Stomach (tissue), 9 donors: ENCODE measurements around the gene TENM4. TPM values are rescaled to one million over a fixed set of nuclear protein-coding genes. Genes with fewer than 3 reads are reported as not detected.
A peak's percentile ranks its signal among the peaks of the same experiment; 100 is the strongest.

Source experiments
- DNase-seq, 2 donors: peaks; one replicate each; pipeline versions ENCODE4 v3.0.0 to v3.0.0-alpha.2; 2013 to 2019
- H3K27ac ChIP-seq, 5 donors: fragments of 200-600 bp in 4 of 5; sonication (generic) in 4 of 5; one replicate each; pipeline ENCODE4 v1.5.1; 2013 to 2019; ENCODE audit warnings: mild to moderate bottlenecking in 1 of 5, moderate library complexity in 1 of 5
- H3K27me3 ChIP-seq, 3 donors: fragments of 200-600 bp; sonication (generic); one replicate each; pipeline ENCODE4 v1.5.1; 2017 to 2019; ENCODE audit warnings: mixed run types in 1 of 3
- H3K36me3 ChIP-seq, 4 donors: fragments of 200-600 bp; sonication (generic); 1 replicate in 3 of 4; 2 replicates in 1 of 4; pipeline ENCODE4 v1.5.1; 2016 to 2019
- H3K4me1 ChIP-seq, 4 donors: fragments of 200-600 bp; sonication (generic); one replicate each; pipeline ENCODE4 v1.5.1; 2016 to 2019
- H3K4me3 ChIP-seq, 4 donors: fragments of 200-600 bp; sonication (generic) in 3 of 4; one replicate each; pipeline ENCODE4 v1.5.1; 2016 to 2019; ENCODE audit warnings: mild to moderate bottlenecking in 1 of 4
- H3K9me3 ChIP-seq, 4 donors: fragments of 200-600 bp; sonication (generic); one replicate each; pipeline ENCODE4 v1.5.1; 2016 to 2019
- EP300 ChIP-seq: sonication (generic); formaldehyde crosslinking; IDR thresholded peaks from one replicate; pipeline ENCODE4 v1.6.1; 2017; ENCODE audit warnings: antibody characterized with exemption
- POLR2A ChIP-seq, 4 donors: fragments of 450-650 bp; IDR thresholded peaks; one replicate each; pipeline ENCODE4 v1.6.1; 2016; ENCODE audit warnings: antibody characterized with exemption in 4 of 4, control low read depth in 2 of 4, mild to moderate bottlenecking in 1 of 4, moderate library complexity in 1 of 4
- POLR2AphosphoS5 ChIP-seq, 3 donors: sonication (generic); formaldehyde crosslinking; IDR thresholded peaks; one replicate each; pipeline ENCODE4 v1.6.1; 2016; ENCODE audit warnings: antibody characterized with exemption in 3 of 3
- WGBS, 5 donors: extraction: QIAGEN DNeasy Blood & Tissue Kit in 3 of 5; methylation state at CpG; one replicate each; pipeline versions ENCODE4 v1.1.5 to v1.1.7; 2013 to 2018; 5-methylcytosine and 5-hydroxymethylcytosine counted together
- intact Hi-C: fragments of 100-400 bp; cut with DNase I; formaldehyde crosslinking; loops from one replicate; pipeline ENCODE4 v1.15.1; 2023; ENCODE audit warnings: low total_unique reads
- polyA plus RNA-seq, 3 donors: library from polyadenylated mRNA; stranded (reverse); fragments of 200-250 nt; gene quantifications; one replicate each; pipeline ENCODE4 v1.2.3, GENCODE V29; 2013
- total RNA-seq, 5 donors: library from RNA; depleted of rRNA; stranded (reverse); fragments of >200 nt; gene quantifications; one replicate each; pipeline versions ENCODE4 v1.1.0 to v1.2.3, GENCODE V29; 2014 to 2016
- TF ChIP-seq, protein P1 (sequence below), 7 experiments: fragments of 450-650 bp in 4 of 7; fragments of 200-600 bp in 3 of 7; sonication (generic) in 3 of 7; IDR thresholded peaks; one replicate each; pipeline ENCODE4 v1.5.1; 2016 to 2019; ENCODE audit warnings: antibody characterized with exemption in 7 of 7, control low read depth in 2 of 7, mild to moderate bottlenecking in 1 of 7
- donor health status: healthy with polysubstance abuse.
- donor health status: Bipolar disorder and iron deficiency.
- donor health status: healthy.

Gene TENM4
- total and polyA plus RNA-seq, 8 donors = 0.06 to 13.2 (median 0.87) TPM; not detected in 1

GRCh38 chr11:79321263-79321662 lies 119.6 kb downstream of the TENM4 start:
- no peak for TF ChIP-seq EP300
- TF ChIP-seq POLR2AphosphoS5 (IDR thresholded peaks at IDR 0.05) = no peak
- no peak for TF ChIP-seq POLR2A (IDR thresholded peaks at IDR 0.05)
- TF ChIP-seq, protein P1, sequence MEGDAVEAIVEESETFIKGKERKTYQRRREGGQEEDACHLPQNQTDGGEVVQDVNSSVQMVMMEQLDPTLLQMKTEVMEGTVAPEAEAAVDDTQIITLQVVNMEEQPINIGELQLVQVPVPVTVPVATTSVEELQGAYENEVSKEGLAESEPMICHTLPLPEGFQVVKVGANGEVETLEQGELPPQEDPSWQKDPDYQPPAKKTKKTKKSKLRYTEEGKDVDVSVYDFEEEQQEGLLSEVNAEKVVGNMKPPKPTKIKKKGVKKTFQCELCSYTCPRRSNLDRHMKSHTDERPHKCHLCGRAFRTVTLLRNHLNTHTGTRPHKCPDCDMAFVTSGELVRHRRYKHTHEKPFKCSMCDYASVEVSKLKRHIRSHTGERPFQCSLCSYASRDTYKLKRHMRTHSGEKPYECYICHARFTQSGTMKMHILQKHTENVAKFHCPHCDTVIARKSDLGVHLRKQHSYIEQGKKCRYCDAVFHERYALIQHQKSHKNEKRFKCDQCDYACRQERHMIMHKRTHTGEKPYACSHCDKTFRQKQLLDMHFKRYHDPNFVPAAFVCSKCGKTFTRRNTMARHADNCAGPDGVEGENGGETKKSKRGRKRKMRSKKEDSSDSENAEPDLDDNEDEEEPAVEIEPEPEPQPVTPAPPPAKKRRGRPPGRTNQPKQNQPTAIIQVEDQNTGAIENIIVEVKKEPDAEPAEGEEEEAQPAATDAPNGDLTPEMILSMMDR (IDR thresholded peaks at IDR 0.05) = no peak
- no peaks in the 10 kb centered on the region for H3K27me3 ChIP-seq
- intact Hi-C loops = no loop called here
- H3K9me3 ChIP-seq = no peaks in the 10 kb centered on the region
- 52 to 63% (median 62%) methylated on average over 6 of the region's 6 CpGs for WGBS, 5 donors
- no peaks in the 10 kb centered on the region for H3K4me1 ChIP-seq
- no peak overlapping the region for H3K4me3 ChIP-seq
- DNase-seq = no peak
- no peak overlapping the region for H3K27ac ChIP-seq
- H3K36me3 ChIP-seq = no peaks in the 10 kb centered on the region

DNA sequence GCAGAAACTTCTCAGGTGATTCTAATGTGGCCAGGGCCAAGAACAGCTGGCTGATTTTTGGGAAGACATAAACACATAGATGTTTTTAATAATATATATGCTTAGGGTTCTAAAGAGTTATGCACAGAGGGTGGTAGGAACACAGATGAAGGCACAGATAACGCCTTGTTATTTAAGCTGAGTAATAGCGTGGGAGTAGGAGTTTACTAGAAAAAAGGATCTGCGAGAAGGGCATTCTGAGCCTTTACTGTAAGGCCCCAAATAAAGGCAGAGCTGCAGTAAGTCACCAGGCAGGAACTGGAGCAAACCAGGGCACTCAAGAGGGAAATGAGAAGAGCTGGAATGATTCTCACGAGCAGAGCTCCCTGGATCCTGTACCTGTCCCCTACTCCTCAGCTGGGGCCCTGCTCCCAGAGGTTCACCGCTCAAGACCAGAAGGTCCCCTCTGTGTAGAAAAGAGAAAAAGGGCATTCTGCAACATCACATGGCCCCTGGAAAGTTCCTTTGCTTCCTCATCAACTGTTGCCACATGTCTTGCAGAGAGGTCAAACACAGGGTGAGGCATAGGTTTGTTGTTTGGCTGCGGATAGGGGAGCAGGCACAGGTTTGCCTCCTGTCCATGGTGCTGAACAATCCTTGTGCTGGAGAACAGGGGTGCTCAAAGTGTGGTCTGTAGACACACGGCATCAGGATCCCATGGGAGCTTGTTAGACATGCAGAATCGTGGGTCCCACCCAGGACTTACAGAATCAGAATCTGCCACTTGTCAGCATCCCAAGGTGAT lies 125.7 kb downstream of the TENM4 start:
- H3K36me3 ChIP-seq = no peaks in the 10 kb centered on the region
- no peak overlapping the region for H3K4me3 ChIP-seq
- H3K9me3 ChIP-seq = no peaks in the 10 kb centered on the region
- WGBS, 5 donors = 60 to 73% (median 72%) methylated on average over 8 of the region's 8 CpGs
- H3K4me1 ChIP-seq = no peaks in the 10 kb centered on the region
- intact Hi-C loops = no loop called here
- TF ChIP-seq POLR2AphosphoS5 (IDR thresholded peaks at IDR 0.05) (no peak), POLR2A (IDR thresholded peaks at IDR 0.05) (no peak), EP300 (no peak)
- TF ChIP-seq, protein P1 (IDR thresholded peaks at IDR 0.05) = no peak
- H3K27ac ChIP-seq = no peak overlapping the region
- no peaks in the 10 kb centered on the region for H3K27me3 ChIP-seq
- DNase-seq = peak in 1 of 2 donors; percentile 63

DNA sequence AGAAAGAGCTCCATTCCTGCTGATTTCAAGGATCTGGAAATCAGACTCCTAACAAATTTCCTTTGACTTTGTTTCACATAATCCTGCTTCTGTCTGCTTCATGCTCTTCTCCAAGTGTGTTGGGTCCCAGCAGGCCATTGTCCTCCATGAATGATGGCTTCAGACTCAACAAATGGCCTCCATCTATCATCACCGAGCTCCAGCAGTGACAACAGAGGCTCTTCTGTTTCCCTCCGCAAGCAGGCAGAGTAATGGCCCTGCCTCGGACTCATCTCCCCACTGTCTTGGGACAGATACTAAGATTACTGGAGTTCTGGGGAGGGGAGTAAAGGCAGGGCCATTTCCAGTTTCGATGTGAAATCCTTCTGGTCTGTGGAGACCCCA lies 127.3 kb downstream of the TENM4 start:
- H3K4me1 ChIP-seq = no peaks in the 10 kb centered on the region
- TF ChIP-seq POLR2A (IDR thresholded peaks at IDR 0.05) = no peak
- no peak for TF ChIP-seq EP300
- TF ChIP-seq POLR2AphosphoS5 (IDR thresholded peaks at IDR 0.05) = no peak
- TF ChIP-seq, protein P1 (IDR thresholded peaks at IDR 0.05) = no peak
- H3K27ac ChIP-seq = no peak overlapping the region
- H3K27me3 ChIP-seq = no peaks in the 10 kb centered on the region
- DNase-seq = no peak
- H3K36me3 ChIP-seq = no peaks in the 10 kb centered on the region
- WGBS, 5 donors = 54 to 83% (median 68%) methylated on average over 4 of the region's 4 CpGs
- no peak overlapping the region for H3K4me3 ChIP-seq
- intact Hi-C loops = no loop called here
- no peaks in the 10 kb centered on the region for H3K9me3 ChIP-seq

GRCh38 chr11:79312617-79313529 lies 128.0 kb downstream of the TENM4 start:
- TF ChIP-seq EP300 (no peak), POLR2AphosphoS5 (IDR thresholded peaks at IDR 0.05) (peak in 1 of 3 donors; percentile 10)
- no peak overlapping the region for H3K4me3 ChIP-seq
- WGBS, 5 donors = 47 to 66% (median 59%) methylated on average over 6 of the region's 6 CpGs
- DNase-seq = peak in 1 of 2 donors; percentile 47
- no peaks in the 10 kb centered on the region for H3K4me1 ChIP-seq
- no peaks in the 10 kb centered on the region for H3K27me3 ChIP-seq
- H3K27ac ChIP-seq = no peak overlapping the region
- no peaks in the 10 kb centered on the region for H3K9me3 ChIP-seq
- H3K36me3 ChIP-seq = no peaks in the 10 kb centered on the region
- intact Hi-C loops = no loop called here
